Nephron progenitor cell (in vitro differentiated cells): ENCODE data around the gene GLCCI1.

ENCODE experiments used
- DNase-seq: peaks from one replicate; pipeline ENCODE4 v3.0.0; 2021
- H3K27ac Mint-ChIP-seq: 2 replicates; pipeline ENCODE4 v1.8.0; 2021; ENCODE audit warnings: mild to moderate bottlenecking, moderate library complexity, mixed read lengths
- H3K27me3 Mint-ChIP-seq: 2 replicates; pipeline ENCODE4 v1.8.0; 2021; ENCODE audit warnings: mild to moderate bottlenecking, low read depth, mixed read lengths; ENCODE audit not compliant: poor library complexity
- H3K36me3 Mint-ChIP-seq: 2 replicates; pipeline ENCODE4 v1.8.0; 2021; ENCODE audit warnings: low read depth, mixed read lengths
- H3K4me1 Mint-ChIP-seq: 2 replicates; pipeline ENCODE4 v1.8.0; 2021; ENCODE audit warnings: mixed read lengths
- H3K4me3 Mint-ChIP-seq: 2 replicates; pipeline ENCODE4 v1.8.0; 2021; ENCODE audit warnings: mild to moderate bottlenecking, moderate library complexity, mixed read lengths
- H3K9me3 Mint-ChIP-seq: 2 replicates; pipeline ENCODE4 v1.8.0; 2021; ENCODE audit warnings: mild to moderate bottlenecking, moderate library complexity, mixed read lengths
- CTCF ChIP-seq: fragments of 200-600 bp; sonication (generic); IDR thresholded peaks from 2 replicates; pipeline ENCODE4 v1.5.0; 2021; ENCODE audit warnings: antibody characterized with exemption

The GLCCI1 gene

GRCh38 chr7:7968544-7969305 lies at the start of gene GLCCI1:
Gene GLCCI1 (plus strand): TSS chr7:7968796. CDS start chr7:7969351, 555 bp downstream.
- Mint-ChIP-seq H3K9me3 (no peaks in the 10 kb centered on the region), H3K4me1 (peaks cover 13% of the 10 kb centered on the region), H3K27ac (no peak within 1 kb of the TSS), H3K27me3 (no peaks in the 10 kb centered on the region), H3K36me3 (no peaks in the 10 kb centered on the region), H3K4me3 (peak within 1 kb of the TSS; percentile 90)
- TF ChIP-seq CTCF: no peak
- peak; percentile 97 for DNase-seq

- no peak for DNase-seq
- Mint-ChIP-seq H3K4me1 (peaks cover 10% of the 10 kb centered on the region), H3K36me3 (no peaks in the 10 kb centered on the region), H3K4me3 (no peak overlapping the region), H3K27me3 (peaks cover 3% of the 10 kb centered on the region), H3K27ac (no peak overlapping the region), H3K9me3 (no peaks in the 10 kb centered on the region)
- no peak for TF ChIP-seq CTCF
These were observed 49.1 kb upstream of the GLCCI1 start for GRCh38 chr7:7919449-7919945.

GRCh38 chr7:7920056-7920455 lies 48.5 kb upstream of the GLCCI1 start:
- no peak overlapping the region for H3K27ac Mint-ChIP-seq
- H3K9me3 Mint-ChIP-seq: no peaks in the 10 kb centered on the region
- no peaks in the 10 kb centered on the region for H3K36me3 Mint-ChIP-seq
- H3K27me3 Mint-ChIP-seq: no peaks in the 10 kb centered on the region
- peaks cover 10% of the 10 kb centered on the region for H3K4me1 Mint-ChIP-seq
- TF ChIP-seq CTCF: no peak
- no peak for DNase-seq
- H3K4me3 Mint-ChIP-seq: no peak overlapping the region

- H3K4me3 Mint-ChIP-seq: no peak overlapping the region
- H3K27ac Mint-ChIP-seq: no peak overlapping the region
- no peaks in the 10 kb centered on the region for H3K9me3 Mint-ChIP-seq
- peaks cover 10% of the 10 kb centered on the region for H3K4me1 Mint-ChIP-seq
- H3K27me3 Mint-ChIP-seq: no peaks in the 10 kb centered on the region
- DNase-seq: no peak
- no peak for TF ChIP-seq CTCF
- H3K36me3 Mint-ChIP-seq: no peaks in the 10 kb centered on the region
These were observed 48.1 kb upstream of the GLCCI1 start for GRCh38 chr7:7920481-7920880.

- no peaks in the 10 kb centered on the region for H3K36me3 Mint-ChIP-seq
- no peaks in the 10 kb centered on the region for H3K9me3 Mint-ChIP-seq
- no peak for TF ChIP-seq CTCF
- H3K4me3 Mint-ChIP-seq: no peak overlapping the region
- H3K4me1 Mint-ChIP-seq: peaks cover 10% of the 10 kb centered on the region
- H3K27ac Mint-ChIP-seq: no peak overlapping the region
- H3K27me3 Mint-ChIP-seq: no peaks in the 10 kb centered on the region
- DNase-seq: no peak
These were observed 46.8 kb upstream of the GLCCI1 start for GRCh38 chr7:7921830-7922229.
